Tibial nerve (tissue), 4 donors: ENCODE data around the gene UBXN2A. TPM values are rescaled to one million over a fixed set of nuclear protein-coding genes. Genes with fewer than 3 reads are reported as not detected.

Experiments
- DNase-seq, 2 donors: peaks; one replicate each; pipeline ENCODE4 v3.0.0-alpha.2; 2019; ENCODE audit warnings: low spot score in 2 of 2
- H3K27ac ChIP-seq, 4 donors: fragments of 200-600 bp; sonication (generic) in 3 of 4; one replicate each; pipeline ENCODE4 v1.5.1; 2017 to 2019; ENCODE audit warnings: mild to moderate bottlenecking in 1 of 4
- H3K27me3 ChIP-seq, 2 donors: fragments of 200-600 bp; sonication (generic) in 1 of 2; one replicate each; pipeline versions ENCODE4 v1.5.1 to v1.6.0; 2017 to 2019
- H3K36me3 ChIP-seq, 3 donors: fragments of 200-600 bp; sonication (generic); one replicate each; pipeline ENCODE4 v1.5.1; 2018 to 2019
- H3K4me1 ChIP-seq, 4 donors: fragments of 200-600 bp; sonication (generic) in 3 of 4; one replicate each; pipeline ENCODE4 v1.5.1; 2017 to 2019
- H3K4me3 ChIP-seq, 4 donors: fragments of 200-600 bp; sonication (generic) in 3 of 4; one replicate each; pipeline ENCODE4 v1.5.1; 2017 to 2019; ENCODE audit warnings: mild to moderate bottlenecking in 1 of 4, moderate library complexity in 1 of 4
- H3K9me3 ChIP-seq, 4 donors: fragments of 200-600 bp; sonication (generic) in 3 of 4; one replicate each; pipeline ENCODE4 v1.5.1; 2017 to 2019
- CTCF ChIP-seq, 5 experiments: fragments of 200-600 bp in 3 of 5; fragments of 450-650 bp in 2 of 5; sonication (generic) in 3 of 5; IDR thresholded peaks; one replicate each; pipeline ENCODE4 v1.5.1; 2016 to 2019; ENCODE audit warnings: antibody characterized with exemption in 5 of 5, mild to moderate bottlenecking in 3 of 5, moderate library complexity in 2 of 5
- EP300 ChIP-seq, 2 donors: sonication (generic); formaldehyde crosslinking; IDR thresholded peaks; one replicate each; pipeline ENCODE4 v1.6.1; 2017; ENCODE audit warnings: antibody characterized with exemption in 2 of 2, mild to moderate bottlenecking in 1 of 2
- POLR2A ChIP-seq, 2 donors: fragments of 450-650 bp; IDR thresholded peaks; one replicate each; pipeline ENCODE4 v1.6.1; 2017; ENCODE audit warnings: antibody characterized with exemption in 2 of 2, mild to moderate bottlenecking in 2 of 2, moderate library complexity in 2 of 2
- WGBS, 2 donors: methylation state at CpG; one replicate each; pipeline ENCODE4 v1.1.5; 2018; 5-methylcytosine and 5-hydroxymethylcytosine counted together
- total RNA-seq, 4 donors: library from RNA; depleted of rRNA; stranded (reverse); fragments of >200 nt; gene quantifications; one replicate each; pipeline ENCODE4 v1.1.0, GENCODE V29; 2016

UBXN2A gene
- total RNA-seq, 4 donors from 2014 or later, result 15.3 to 23.7 (median 17.2) TPM

GRCh38 chr2:23954325-23955014, 14.2 kb downstream of the UBXN2A start:
- no peak overlapping the region for H3K4me3 ChIP-seq
- H3K9me3 ChIP-seq, result no peaks in the 10 kb centered on the region
- 92 to 93% methylated on average over 6 of the region's 6 CpGs for WGBS, 2 donors
- no peaks in the 10 kb centered on the region for H3K27me3 ChIP-seq
- DNase-seq, result no peak
- TF ChIP-seq CTCF (IDR thresholded peaks at IDR 0.05) (no peak), POLR2A (IDR thresholded peaks at IDR 0.05) (no peak), EP300 (IDR thresholded peaks at IDR 0.05) (no peak)
- peaks cover 0 to 19% (median 0%) of the 10 kb centered on the region in 3 donors for H3K36me3 ChIP-seq
- no peak overlapping the region for H3K27ac ChIP-seq
- peaks cover 0 to 15% (median 0%) of the 10 kb centered on the region in 4 donors for H3K4me1 ChIP-seq

GRCh38 chr2:23967846-23968245, 27.6 kb downstream of the UBXN2A start:
- 98% methylated on average over 4 of the region's 4 CpGs for WGBS, 2 donors
- Histone ChIP-seq H3K27me3 (no peaks in the 10 kb centered on the region), H3K36me3 (peaks cover 0 to 51% (median 0%) of the 10 kb centered on the region in 3 donors), H3K4me3 (no peak overlapping the region), H3K27ac (no peak overlapping the region), H3K9me3 (no peaks in the 10 kb centered on the region), H3K4me1 (peaks cover 0 to 9% (median 0%) of the 10 kb centered on the region in 4 donors)
- no peak for DNase-seq
- TF ChIP-seq POLR2A (IDR thresholded peaks at IDR 0.05) (no peak), EP300 (IDR thresholded peaks at IDR 0.05) (no peak), CTCF (IDR thresholded peaks at IDR 0.05) (no peak)

- H3K9me3 ChIP-seq, result no peaks in the 10 kb centered on the region
- 97% methylated on average over 8 of the region's 8 CpGs for WGBS, 2 donors
- peaks cover 0 to 68% (median 2%) of the 10 kb centered on the region in 3 donors for H3K36me3 ChIP-seq
- H3K4me3 ChIP-seq, result no peak overlapping the region
- DNase-seq, result no peak
- H3K27me3 ChIP-seq, result no peaks in the 10 kb centered on the region
- TF ChIP-seq CTCF (IDR thresholded peaks at IDR 0.05) (no peak), POLR2A (IDR thresholded peaks at IDR 0.05) (no peak), EP300 (IDR thresholded peaks at IDR 0.05) (no peak)
- H3K4me1 ChIP-seq, result no peaks in the 10 kb centered on the region
- no peak overlapping the region for H3K27ac ChIP-seq
Measured at GRCh38 chr2:23976883-23977282, 36.6 kb downstream of the UBXN2A start.

- no peak for DNase-seq
Measured at GRCh38 chr2:23988371-23988770, 48.1 kb downstream of the UBXN2A start.

More at GRCh38 chr2:23988371-23988770, 48.1 kb downstream of the UBXN2A start:
- Histone ChIP-seq H3K4me1 (no peaks in the 10 kb centered on the region), H3K27me3 (no peaks in the 10 kb centered on the region), H3K36me3 (peaks cover 0 to 73% (median 0%) of the 10 kb centered on the region in 3 donors), H3K27ac (no peak overlapping the region), H3K9me3 (no peaks in the 10 kb centered on the region), H3K4me3 (no peak overlapping the region)
- WGBS, 2 donors, result 64 to 70% methylated on average over 2 of the region's 2 CpGs
- no peak for TF ChIP-seq POLR2A (IDR thresholded peaks at IDR 0.05)
- no peak for TF ChIP-seq EP300 (IDR thresholded peaks at IDR 0.05)
- no peak for TF ChIP-seq CTCF (IDR thresholded peaks at IDR 0.05)
